ENCODE results near the gene MAML3.

GRCh38 chr4:139669890-139670289 lies 484.1 kb downstream of the MAML3 start:
- TF ChIP-seq CTCF (IDR thresholded peaks at IDR 0.05; ENCODE audit: low read depth, low read length, poor library complexity, severe bottlenecking) = no peak
- TF ChIP-seq EZH2phosphoT487 (IDR thresholded peaks at IDR 0.05; ENCODE audit: borderline replicate concordance, low read length) = no peak

Data from DOHH2 (cell line).